CD14-positive monocyte (primary cell): ENCODE results near the gene ZFP36. TPM values are rescaled to one million over a fixed set of nuclear protein-coding genes. Genes with fewer than 3 reads are reported as not detected.

Experiments
- DNase-seq, 3 donors: peaks; one replicate each; pipeline ENCODE4 v3.0.0-alpha.2; 2011 to 2022
- H2AFZ ChIP-seq: 2 replicates; pipeline ENCODE4 v1.6.0; 2012; ENCODE audit warnings: mild to moderate bottlenecking, low read depth, low read length, inconsistent platforms; ENCODE audit not compliant: insufficient read depth, poor library complexity, severe bottlenecking
- H3K27ac ChIP-seq, 2 donors: 1 replicate in 1 of 2; 2 replicates in 1 of 2; pipeline ENCODE4 v1.5.1; 2012 to 2013; ENCODE audit warnings: low read length in 2 of 2, control low read depth in 1 of 2, inconsistent platforms in 1 of 2, low read depth in 1 of 2, mild to moderate bottlenecking in 1 of 2
- H3K27me3 ChIP-seq, 2 donors: one replicate each; pipeline versions ENCODE4 v1.6.0 to v1.6.1; 2011 to 2013; ENCODE audit warnings: low read length in 2 of 2; ENCODE audit not compliant: control insufficient read depth in 2 of 2, insufficient read depth in 2 of 2
- H3K36me3 ChIP-seq, 2 donors: replicated peaks in 1 of 2; 1 replicate in 1 of 2; 2 replicates in 1 of 2; pipeline versions ENCODE4 v1.5.1 to v1.6.1; 2012 to 2013; ENCODE audit warnings: low read length in 2 of 2, control low read depth in 1 of 2, inconsistent platforms in 1 of 2, mild to moderate bottlenecking in 1 of 2; ENCODE audit not compliant: insufficient read depth in 2 of 2, control insufficient read depth in 1 of 2
- H3K4me1 ChIP-seq, 2 donors: 1 replicate in 1 of 2; 2 replicates in 1 of 2; pipeline versions ENCODE4 v1.5.1 to v1.6.1; 2012 to 2013; ENCODE audit warnings: low read length in 2 of 2, control low read depth in 1 of 2, inconsistent platforms in 1 of 2, mild to moderate bottlenecking in 1 of 2, moderate library complexity in 1 of 2; ENCODE audit not compliant: insufficient read depth in 2 of 2, control insufficient read depth in 1 of 2
- H3K4me2 ChIP-seq: replicated peaks from 2 replicates; pipeline ENCODE3; 2012; ENCODE audit warnings: low read length, moderate library complexity, mild to moderate bottlenecking; ENCODE audit not compliant: poor library complexity, severe bottlenecking; ENCODE audit errors: extremely low read depth
- H3K4me3 ChIP-seq, 3 experiments: fragments of 200-600 bp in 1 of 3; sonication (generic) in 1 of 3; replicated peaks in 1 of 3; 1 replicate in 2 of 3; 2 replicates in 1 of 3; pipeline ENCODE4 v1.5.1; 2011 to 2013; ENCODE audit warnings: low read length in 3 of 3, mild to moderate bottlenecking in 3 of 3, control low read depth in 2 of 3, low read depth in 2 of 3, inconsistent platforms in 1 of 3, moderate library complexity in 1 of 3
- H3K79me2 ChIP-seq: 2 replicates; pipeline ENCODE4 v1.6.0; 2012; ENCODE audit warnings: mild to moderate bottlenecking, control low read depth, inconsistent platforms, low read length, moderate library complexity; ENCODE audit not compliant: insufficient read depth
- H3K9ac ChIP-seq: 2 replicates; pipeline ENCODE4 v1.6.0; 2017; ENCODE audit warnings: low read length, mild to moderate bottlenecking; ENCODE audit not compliant: insufficient read depth, poor library complexity, severe bottlenecking
- H3K9me3 ChIP-seq, 2 donors: replicated peaks in 1 of 2; 1 replicate in 1 of 2; 2 replicates in 1 of 2; pipeline versions ENCODE4 v1.5.1 to v1.6.1; 2012 to 2013; ENCODE audit warnings: low read length in 2 of 2, control low read depth in 1 of 2; ENCODE audit not compliant: control insufficient read depth in 1 of 2, insufficient read depth in 1 of 2
- H4K20me1 ChIP-seq: 2 replicates; pipeline ENCODE4 v1.6.0; 2012; ENCODE audit warnings: mild to moderate bottlenecking, low read length, control low read depth, moderate library complexity; ENCODE audit not compliant: insufficient read depth
- H3K27ac Mint-ChIP-seq, 7 donors: one replicate each; pipeline ENCODE4 v1.8.0; 2020; ENCODE audit warnings: mild to moderate bottlenecking in 7 of 7, mixed read lengths in 7 of 7, moderate library complexity in 6 of 7, inconsistent platforms in 2 of 7
- H3K27me3 Mint-ChIP-seq, 3 donors: one replicate each; pipeline ENCODE4 v1.8.0; 2021 to 2022; ENCODE audit warnings: low read depth in 3 of 3, mild to moderate bottlenecking in 3 of 3, mixed read lengths in 3 of 3, moderate library complexity in 3 of 3, inconsistent platforms in 1 of 3
- H3K36me3 Mint-ChIP-seq, 2 donors: one replicate each; pipeline ENCODE4 v1.8.0; 2020; ENCODE audit warnings: mixed read lengths in 2 of 2, inconsistent platforms in 1 of 2, mild to moderate bottlenecking in 1 of 2
- H3K4me1 Mint-ChIP-seq: one replicate; pipeline ENCODE4 v1.8.0; 2020; ENCODE audit warnings: mild to moderate bottlenecking, mixed read lengths
- H3K4me3 Mint-ChIP-seq, 2 donors: one replicate each; pipeline ENCODE4 v1.8.0; 2020; ENCODE audit warnings: mild to moderate bottlenecking in 2 of 2, mixed read lengths in 2 of 2, moderate library complexity in 1 of 2
- H3K9me3 Mint-ChIP-seq, 7 donors: one replicate each; pipeline ENCODE4 v1.8.0; 2020 to 2022; ENCODE audit warnings: mixed read lengths in 7 of 7, mild to moderate bottlenecking in 6 of 7, moderate library complexity in 6 of 7, inconsistent platforms in 2 of 7
- CTCF ChIP-seq: fragments of 200-600 bp; IDR thresholded peaks from one replicate; pipeline ENCODE4 v1.8.0; 2022; ENCODE audit warnings: antibody characterized with exemption, mild to moderate bottlenecking
- WGBS: methylation state at CpG from one replicate; pipeline ENCODE4 v1.1.5; 2013; ENCODE audit warnings: missing lambda C conversion rate; ENCODE audit not compliant: insufficient coverage; 5-methylcytosine and 5-hydroxymethylcytosine counted together
- intact Hi-C, 2 donors: fragments of 100-400 bp; cut with micrococcal nuclease; formaldehyde crosslinking; loops; one replicate each; pipeline versions ENCODE4 v1.15.0 to v1.15.1; 2023
- polyA plus RNA-seq, 3 donors: library from polyadenylated mRNA; depleted of rRNA in 1 of 3; unstranded in 2 of 3; stranded (reverse) in 1 of 3; fragments of 300-500 nt in 2 of 3; fragments of >200 nt in 1 of 3; fragmentation: Illumina TruSeq in 2 of 3; gene quantifications; 1 replicate in 2 of 3; 2 replicates in 1 of 3; pipeline ENCODE4 v1.2.3, GENCODE V29; 2012 to 2021

The ZFP36 gene
- polyA plus RNA-seq, 3 donors = 473 to 2,084 (median 632) TPM

- DNase-seq = no peak
- Histone ChIP-seq H3K4me1 (peaks cover 53% of the 10 kb centered on the region in 2 donors), H3K4me2 (peak overlapping the region; percentile 86), H3K36me3 (peaks cover 23% of the 10 kb centered on the region in 2 donors), H3K9ac (peak overlapping the region; percentile 100), H4K20me1 (peaks cover 49% of the 10 kb centered on the region), H3K9me3 (no peaks in the 10 kb centered on the region), H2AFZ (no peak overlapping the region), H3K27ac (peak overlapping the region; percentile 98 to 99), H3K79me2 (peaks cover 96% of the 10 kb centered on the region), H3K27me3 (no peaks in the 10 kb centered on the region), H3K4me3 (peak overlapping the region; percentile 76 to 96 (median 89))
- peaks cover 4 to 27% (median 18%) of the 10 kb centered on the region in 7 donors for H3K9me3 Mint-ChIP-seq
- 9% methylated on average over 9 of the region's 22 CpGs for WGBS
- intact Hi-C loops = loop anchor here in 1 of 2 donors (1.0 kb wide), 1 partner anchor 8 kb away; no protein-coding TSS in a partner anchor
- peaks cover 30 to 45% of the 10 kb centered on the region in 2 donors for H3K36me3 Mint-ChIP-seq
- TF ChIP-seq CTCF = no peak
- H3K4me3 Mint-ChIP-seq = peak overlapping the region; percentile 92 to 100
- H3K4me1 Mint-ChIP-seq = peaks cover 41% of the 10 kb centered on the region
- peaks cover 0 to 27% (median 9%) of the 10 kb centered on the region in 3 donors for H3K27me3 Mint-ChIP-seq
- peak overlapping the region; percentile 98 to 100 (median 100) for H3K27ac Mint-ChIP-seq
Measured at GRCh38 chr19:39405958-39406655, 540 bp upstream of the ZFP36 start.

- Mint-ChIP-seq H3K27ac (peak overlapping the region; percentile 96 to 100 (median 99)), H3K4me3 (peak overlapping the region; percentile 96 to 99), H3K4me1 (peaks cover 34% of the 10 kb centered on the region), H3K9me3 (peaks cover 4 to 27% (median 18%) of the 10 kb centered on the region in 7 donors), H3K27me3 (peaks cover 0 to 31% (median 5%) of the 10 kb centered on the region in 3 donors), H3K36me3 (peaks cover 32 to 46% of the 10 kb centered on the region in 2 donors)
- Histone ChIP-seq H3K4me3 (peak overlapping the region; percentile 89 to 96 (median 91)), H3K4me1 (peaks cover 44 to 45% of the 10 kb centered on the region in 2 donors), H3K79me2 (peaks cover 88% of the 10 kb centered on the region), H3K4me2 (peak overlapping the region; percentile 83), H4K20me1 (peaks cover 54% of the 10 kb centered on the region), H3K27me3 (no peaks in the 10 kb centered on the region), H3K27ac (peak overlapping the region; percentile 98 to 99), H3K36me3 (peaks cover 23% of the 10 kb centered on the region in 2 donors), H2AFZ (no peak overlapping the region), H3K9ac (peak overlapping the region; percentile 100), H3K9me3 (no peaks in the 10 kb centered on the region)
- TF ChIP-seq CTCF = no peak
- WGBS = under 1% methylated on average over 14 of the region's 14 CpGs
- no peak for DNase-seq
- intact Hi-C loops = no loop called here
Measured at GRCh38 chr19:39407410-39407659, 688 bp downstream of the ZFP36 start.
